ENCODE data around the gene CELA1.

- TF ChIP-seq POLR2AphosphoS5 (IDR thresholded peaks at IDR 0.05), result no peak
- no peak for TF ChIP-seq CTCF (IDR thresholded peaks at IDR 0.05; ENCODE audit: poor library complexity, severe bottlenecking)
- no peak for TF ChIP-seq MXI1 (conservative IDR thresholded peaks at IDR 0.05; ENCODE audit: poor library complexity, severe bottlenecking)
- TF ChIP-seq EP300 (conservative IDR thresholded peaks at IDR 0.05; ENCODE audit: poor library complexity, severe bottlenecking), result no peak
- no peak for TF ChIP-seq TAF1 (IDR thresholded peaks at IDR 0.05; ENCODE audit: low read depth)
- no peak for TF ChIP-seq EZH2 (IDR thresholded peaks at IDR 0.05; ENCODE audit: borderline replicate concordance, insufficient read depth, low read length, poor library complexity, severe bottlenecking)
- TF ChIP-seq RAD21 (conservative IDR thresholded peaks at IDR 0.05), result no peak
- no peak for TF ChIP-seq REST (IDR thresholded peaks at IDR 0.05; ENCODE audit: borderline replicate concordance)
These were observed 52.8 kb downstream of the CELA1 start for GRCh38 chr12:51293696-51294095.
